HG02973 (cell line): Measurements from ENCODE around the gene PRKD1.
"Not testable (repeated sequence)": the region's sequence is repeated elsewhere in the genome, so short reads cannot be mapped to it uniquely, and the experiment has no call there.

Source experiments
- ATAC-seq: cut with Tn5 transposase; IDR thresholded peaks from one replicate; pipeline ENCODE4 v1.9.1; 2021; ENCODE audit warnings: moderate library complexity; ENCODE audit not compliant: unreplicated experiment

Gene PRKD1

GRCh38 chr14:29800961-29801360 is 126.7 kb downstream of the PRKD1 start:
- no peak for ATAC-seq

GRCh38 chr14:29799464-29800095 is 128.1 kb downstream of the PRKD1 start:
- no peak for ATAC-seq

- no peak for ATAC-seq
These were observed 128.8 kb downstream of the PRKD1 start for GRCh38 chr14:29798811-29799210.

DNA sequence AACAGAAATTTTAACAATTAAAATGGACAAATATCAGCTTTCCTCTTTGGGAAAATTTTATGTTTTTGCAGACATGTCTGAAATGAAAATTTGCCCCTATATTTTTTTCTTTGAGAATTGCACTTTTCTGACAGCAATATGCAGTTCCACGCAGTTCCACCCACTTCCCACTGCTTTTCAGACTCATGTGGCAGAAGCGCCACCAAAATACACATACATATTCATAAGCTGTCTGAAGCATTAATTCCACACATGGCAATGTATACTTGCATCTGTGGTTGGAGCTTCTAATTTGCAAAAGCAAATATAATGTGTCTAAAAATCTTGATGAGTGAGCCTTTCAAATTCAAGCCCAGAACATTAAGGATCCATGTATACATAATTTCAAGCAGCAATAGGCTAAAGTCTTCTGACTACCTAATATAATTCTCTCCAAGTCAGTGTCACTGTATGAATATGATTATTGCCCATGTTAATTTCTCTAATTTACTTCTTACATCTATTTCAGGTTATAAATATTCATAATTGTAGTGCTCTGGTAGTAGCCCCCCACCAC is 129.5 kb downstream of the PRKD1 start:
- no peak for ATAC-seq

- ATAC-seq: no peak
These were observed 130.8 kb downstream of the PRKD1 start for GRCh38 chr14:29796853-29797252.

DNA sequence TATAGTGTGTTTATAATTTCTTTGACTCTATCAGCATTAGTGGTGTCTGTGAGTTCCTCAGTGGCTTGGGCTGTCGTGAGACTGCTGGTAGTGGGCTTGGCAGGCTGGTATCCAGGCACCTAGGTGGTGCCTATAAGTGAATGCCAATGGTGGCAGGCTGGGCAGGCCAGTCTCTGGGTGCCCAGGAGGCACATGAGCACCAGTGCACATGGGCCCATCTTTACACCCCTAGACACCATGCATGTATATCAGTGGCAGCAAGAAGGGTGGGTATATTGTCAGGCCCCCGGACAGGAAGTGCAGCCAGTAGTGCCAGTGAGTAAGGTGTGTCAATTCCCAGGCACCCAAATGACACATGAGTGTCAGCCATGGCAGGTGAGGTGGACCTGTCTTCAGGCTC is 138.2 kb downstream of the PRKD1 start:
- no peak for ATAC-seq

GRCh38 chr14:29788093-29788492 is 139.6 kb downstream of the PRKD1 start:
- ATAC-seq: peak; percentile 54

GRCh38 chr14:29783556-29783955 is 144.1 kb downstream of the PRKD1 start:
- no peak for ATAC-seq

- ATAC-seq: no peak
These were observed 145.6 kb downstream of the PRKD1 start for GRCh38 chr14:29782041-29782440.

- ATAC-seq: not testable (repeated sequence)
These were observed 150.5 kb downstream of the PRKD1 start for GRCh38 chr14:29777142-29777541.

DNA sequence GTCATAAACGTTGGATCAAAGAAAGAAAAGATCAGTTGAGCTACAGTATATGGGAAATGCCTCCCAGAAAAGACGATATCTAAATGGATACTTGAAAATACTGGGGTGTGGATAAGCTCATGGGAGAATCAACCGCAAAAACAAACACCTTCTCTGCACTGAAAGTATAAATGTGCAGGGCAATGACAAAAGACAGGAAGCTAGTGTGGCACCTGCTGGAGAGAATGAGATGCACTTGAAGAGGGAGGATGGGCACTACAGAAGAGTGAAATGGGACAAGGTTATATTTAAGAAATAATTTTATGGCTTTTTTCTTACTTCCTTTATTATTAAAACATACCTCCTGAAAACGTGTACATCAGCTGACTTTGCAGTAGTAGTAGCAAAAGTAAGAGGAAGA is 153.7 kb downstream of the PRKD1 start:
- no peak for ATAC-seq

- no peak for ATAC-seq
These were observed 164.2 kb downstream of the PRKD1 start for GRCh38 chr14:29763342-29763858.

DNA sequence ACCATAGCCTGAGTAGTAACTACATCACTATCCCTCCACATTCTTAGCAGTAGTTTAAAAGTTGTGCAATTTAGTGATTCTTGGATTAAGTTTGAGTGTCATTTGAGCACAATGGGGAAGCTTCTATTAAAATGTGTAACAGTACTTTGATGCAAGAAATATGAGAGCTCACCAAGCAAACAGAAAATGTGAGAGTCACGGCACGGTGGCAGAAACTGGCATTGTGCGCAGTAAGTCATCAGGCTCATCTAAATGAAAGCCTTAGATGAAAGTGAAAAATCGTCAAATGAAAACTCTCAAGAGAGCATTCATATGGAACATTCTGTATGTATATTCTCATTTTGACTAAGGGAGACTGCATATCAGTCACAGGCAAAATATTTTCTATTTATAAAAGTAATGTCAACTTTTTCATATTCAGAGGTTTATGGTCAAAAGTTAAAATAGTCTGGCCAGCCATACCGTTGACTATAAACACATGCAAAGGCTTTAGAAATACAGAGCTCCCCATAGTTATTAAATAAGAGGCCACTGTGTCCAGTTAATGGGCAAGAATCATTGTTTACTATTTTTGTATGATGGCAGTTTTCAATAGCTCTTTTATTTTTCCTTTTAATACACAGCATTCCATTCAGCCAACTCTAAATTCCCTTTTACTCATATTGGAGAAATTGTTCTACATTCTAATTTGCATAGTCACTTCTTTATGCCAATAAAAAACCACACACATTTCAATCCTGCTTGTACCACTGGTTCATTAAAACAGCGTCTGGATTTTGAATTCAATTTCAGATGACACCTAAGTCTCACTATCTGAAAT is 167.9 kb downstream of the PRKD1 start:
- peak; percentile 93 for ATAC-seq

DNA sequence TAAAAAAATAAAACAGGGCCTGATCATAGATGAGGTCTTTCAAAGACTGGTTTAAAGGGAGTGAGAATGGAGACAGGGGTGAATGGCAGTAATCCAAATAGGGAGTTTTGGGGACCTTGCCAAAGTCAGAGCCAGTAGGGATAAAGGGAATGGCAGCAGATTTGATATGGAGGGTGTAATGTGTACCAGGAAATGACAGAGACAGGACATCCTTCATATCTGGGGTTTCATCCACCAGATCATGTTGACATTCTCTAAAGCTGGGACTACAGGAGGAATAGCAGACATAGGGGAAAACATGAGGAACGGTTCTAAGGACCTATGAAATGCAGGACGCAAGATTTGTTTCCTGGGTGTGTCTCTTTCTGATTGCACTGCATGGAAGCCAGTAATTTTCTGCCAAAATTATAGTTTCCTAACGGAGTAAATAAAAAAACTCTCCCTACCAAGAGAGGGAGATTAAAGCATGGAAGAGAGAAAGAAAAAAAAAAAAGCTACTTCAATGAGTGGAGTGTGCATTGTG is 169.9 kb downstream of the PRKD1 start:
- ATAC-seq: no peak

DNA sequence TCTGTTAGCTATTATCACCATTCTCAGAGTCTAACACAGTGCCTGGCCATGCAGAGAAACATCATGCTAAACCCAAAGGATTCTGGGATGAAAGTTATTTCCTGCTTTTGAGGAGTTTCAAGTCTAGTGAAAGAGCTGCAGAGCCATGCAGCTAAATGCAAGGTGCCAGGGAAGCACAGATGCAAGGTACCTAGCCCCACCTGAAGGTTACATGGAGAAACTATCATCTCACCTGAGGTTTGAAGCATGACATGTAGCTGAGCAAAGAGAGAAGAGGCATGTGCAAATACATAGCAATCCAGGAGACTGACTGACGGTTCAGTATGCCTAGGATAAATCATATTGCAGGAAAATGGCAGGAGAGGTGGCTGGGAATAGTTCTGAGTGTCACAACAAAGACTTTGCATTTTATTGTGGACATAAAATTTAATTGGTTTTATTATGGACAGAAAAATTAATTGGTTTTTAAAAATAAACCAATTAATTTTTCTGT is 170.4 kb downstream of the PRKD1 start:
- ATAC-seq: no peak

GRCh38 chr14:29756019-29756385 is 171.6 kb downstream of the PRKD1 start:
- no peak for ATAC-seq

DNA sequence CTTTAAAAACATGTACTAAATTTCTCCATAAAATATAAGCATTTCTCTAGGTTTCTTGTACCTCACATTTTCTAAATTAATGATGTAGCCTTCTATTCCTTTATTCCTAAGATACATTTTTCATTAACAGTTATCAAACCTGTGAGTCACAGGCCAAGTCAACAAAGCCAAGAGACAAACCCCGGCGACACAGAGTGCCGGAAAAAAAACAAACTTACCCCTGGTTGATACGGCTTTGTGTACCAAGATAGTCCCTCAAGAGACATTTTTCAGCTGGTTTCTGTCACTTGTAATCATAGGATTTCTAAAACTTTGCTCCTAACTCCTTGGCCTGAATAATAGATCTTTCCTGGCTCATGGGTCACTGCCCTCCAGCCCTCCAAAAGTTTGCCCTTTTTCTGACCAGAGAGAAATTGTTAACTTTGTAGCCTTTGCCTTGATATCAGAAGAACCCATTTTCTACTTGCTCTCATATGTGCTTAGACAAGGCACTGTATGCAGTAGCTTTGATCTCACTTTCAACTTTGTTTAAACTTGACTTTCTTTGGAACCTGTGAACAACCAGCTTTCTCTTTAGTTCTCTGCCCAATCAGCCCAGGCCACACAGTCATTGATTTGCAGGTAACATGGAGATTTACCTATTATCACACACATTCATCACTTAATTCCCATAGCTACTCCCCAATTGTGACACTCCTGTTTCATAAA is 172.2 kb downstream of the PRKD1 start:
- no peak for ATAC-seq

GRCh38 chr14:29754134-29754533 is 173.5 kb downstream of the PRKD1 start:
- ATAC-seq: no peak

DNA sequence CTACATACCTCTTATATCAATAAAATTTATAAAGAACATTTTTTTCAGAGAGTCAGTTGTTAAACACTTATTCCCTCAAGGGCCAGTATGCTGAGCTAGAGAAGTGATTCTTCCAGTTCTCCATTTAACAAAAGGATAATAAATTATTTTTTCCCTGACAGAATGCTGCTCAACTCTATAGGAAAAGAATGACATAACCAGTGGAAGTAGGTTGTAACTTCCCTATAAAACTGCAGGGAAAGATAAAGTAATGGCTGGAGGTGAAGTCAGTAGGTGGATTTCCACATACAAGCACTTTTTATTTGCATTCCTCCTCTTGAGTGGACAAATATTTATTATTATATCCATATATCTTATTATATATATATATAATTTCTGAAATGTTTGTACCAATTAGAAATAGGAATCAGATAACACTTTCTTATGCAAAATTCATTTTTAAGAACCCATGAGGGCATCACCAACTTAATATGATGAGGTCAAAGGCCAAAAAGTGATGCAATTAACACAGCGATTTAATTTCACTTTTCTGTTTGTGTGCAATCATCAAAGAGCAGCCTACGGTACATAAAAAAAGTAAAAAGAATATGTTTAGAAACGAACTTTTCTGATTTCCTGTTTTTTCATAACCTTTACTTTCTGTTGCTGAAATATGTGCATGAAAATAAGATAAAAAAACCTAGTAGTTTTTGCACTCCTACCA is 175.3 kb downstream of the PRKD1 start:
- ATAC-seq: no peak

DNA sequence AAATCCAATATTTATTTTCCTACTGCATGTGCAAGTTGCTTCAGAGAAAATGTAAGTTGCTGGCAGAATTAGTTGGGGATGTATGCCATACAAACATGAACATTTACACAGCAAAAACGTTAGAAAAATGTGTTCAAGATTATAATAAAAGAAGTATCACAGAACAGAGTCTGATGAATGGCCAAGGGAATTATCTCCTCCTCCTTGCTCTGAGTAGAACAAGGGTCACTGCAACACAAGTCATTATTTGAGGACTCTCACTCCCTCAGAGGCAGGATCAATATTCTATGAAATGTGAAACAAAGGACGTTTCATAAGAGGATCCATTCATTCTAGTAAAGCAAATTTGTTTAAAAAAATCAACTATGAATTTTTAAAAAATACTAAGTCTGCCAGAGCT is 177.8 kb downstream of the PRKD1 start:
- ATAC-seq: no peak
